Transverse colon (tissue), 4 donors: ENCODE data around the gene ZNF236. TPM values are rescaled to one million over a fixed set of nuclear protein-coding genes. Genes with fewer than 3 reads are reported as not detected.

Source experiments
- DNase-seq: peaks from one replicate; pipeline ENCODE4 v3.0.0-alpha.2; 2019
- H3K27ac ChIP-seq, 4 donors: fragments of 200-600 bp; sonication (generic); 2 replicates each; pipeline ENCODE4 v1.5.1; 2016 to 2018; ENCODE audit warnings: inconsistent platforms in 4 of 4
- H3K27me3 ChIP-seq: fragments of 200-600 bp; sonication (generic); 2 replicates; pipeline ENCODE4 v1.5.1; 2017; ENCODE audit warnings: inconsistent platforms
- H3K36me3 ChIP-seq, 4 donors: fragments of 200-600 bp; sonication (generic); 2 replicates each; pipeline ENCODE4 v1.5.1; 2017 to 2019; ENCODE audit warnings: inconsistent platforms in 4 of 4
- H3K4me1 ChIP-seq, 4 donors: fragments of 200-600 bp; sonication (generic); 2 replicates each; pipeline ENCODE4 v1.5.1; 2017 to 2020; ENCODE audit warnings: inconsistent platforms in 4 of 4
- H3K4me3 ChIP-seq, 4 donors: fragments of 200-600 bp; sonication (generic); 1 replicate in 1 of 4; 2 replicates in 3 of 4; pipeline versions ENCODE4 v1.5.1 to v1.6.1; 2017 to 2019; ENCODE audit warnings: inconsistent platforms in 4 of 4
- H3K9me3 ChIP-seq, 2 donors: fragments of 200-600 bp; sonication (generic); 2 replicates each; pipeline ENCODE4 v1.5.1; 2017 to 2019; ENCODE audit warnings: inconsistent platforms in 2 of 2
- EP300 ChIP-seq: sonication (generic); formaldehyde crosslinking; IDR thresholded peaks from one replicate; pipeline ENCODE4 v1.6.1; 2017; ENCODE audit warnings: antibody characterized with exemption, low read depth
- POLR2A ChIP-seq: fragments of 450-650 bp; IDR thresholded peaks from one replicate; pipeline ENCODE4 v1.6.1; 2016; ENCODE audit warnings: antibody characterized with exemption, mild to moderate bottlenecking, moderate library complexity
- POLR2AphosphoS5 ChIP-seq, 3 donors: sonication (generic); formaldehyde crosslinking; IDR thresholded peaks; one replicate each; pipeline ENCODE4 v1.6.1; 2016; ENCODE audit warnings: antibody characterized with exemption in 3 of 3
- WGBS, 2 donors: methylation state at CpG; one replicate each; pipeline ENCODE4 v1.1.5; 2018; ENCODE audit warnings: low coverage in 1 of 2; 5-methylcytosine and 5-hydroxymethylcytosine counted together
- in situ Hi-C, 4 donors: fragments of 200-750 bp; cut with MboI; loops; one replicate each; pipeline versions ENCODE4 v1.15.0 to v1.15.1; 2017; ENCODE audit warnings: low sequenced_read_pairs in 3 of 4, low pct_ligation_motif_present in 1 of 4, low pct_unique_long_range_greater_than_20kb in 1 of 4
- intact Hi-C: fragments of 100-400 bp; cut with DNase I; formaldehyde crosslinking; loops from one replicate; pipeline ENCODE4 v1.15.1; 2023; ENCODE audit warnings: low total_unique reads
- total RNA-seq, 4 donors: library from RNA; depleted of rRNA; stranded (reverse); fragments of >200 nt; gene quantifications; one replicate each; pipeline ENCODE4 v1.1.0, GENCODE V29; 2016
- TF ChIP-seq, protein P1 (sequence below), 5 experiments: fragments of 200-600 bp in 3 of 5; fragments of 450-650 bp in 2 of 5; sonication (generic) in 3 of 5; IDR thresholded peaks; 1 replicate in 2 of 5; 2 replicates in 3 of 5; pipeline ENCODE4 v1.5.1; 2016 to 2017; ENCODE audit warnings: antibody characterized with exemption in 5 of 5, inconsistent platforms in 3 of 5, mild to moderate bottlenecking in 2 of 5, moderate library complexity in 1 of 5

Gene ZNF236
- total RNA-seq, 4 donors from 2014 or later, result 18.3 to 82.8 (median 43.7) TPM

DNA sequence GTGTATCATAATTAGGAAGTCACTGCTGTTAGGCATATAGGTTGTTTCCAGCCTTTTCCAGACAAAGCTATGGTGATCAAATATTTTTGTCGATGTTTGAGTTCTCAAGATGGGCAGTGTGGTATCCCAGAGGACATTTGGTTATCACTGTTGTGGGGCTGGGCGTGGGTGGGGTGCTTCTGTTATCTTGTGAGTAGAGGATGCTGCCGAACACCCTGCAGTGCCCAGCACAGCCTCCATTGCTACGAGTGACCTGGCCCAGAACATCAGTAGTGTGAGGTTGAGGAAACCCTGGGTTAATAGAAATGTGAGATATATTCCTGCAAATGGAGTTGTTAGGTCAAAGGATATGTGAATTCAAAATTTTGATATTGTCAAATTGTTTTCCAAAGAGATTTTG lies 33.2 kb downstream of the ZNF236 start:
- TF ChIP-seq POLR2A (no peak), POLR2AphosphoS5 (IDR thresholded peaks at IDR 0.05) (no peak), EP300 (no peak)
- TF ChIP-seq, protein P1, sequence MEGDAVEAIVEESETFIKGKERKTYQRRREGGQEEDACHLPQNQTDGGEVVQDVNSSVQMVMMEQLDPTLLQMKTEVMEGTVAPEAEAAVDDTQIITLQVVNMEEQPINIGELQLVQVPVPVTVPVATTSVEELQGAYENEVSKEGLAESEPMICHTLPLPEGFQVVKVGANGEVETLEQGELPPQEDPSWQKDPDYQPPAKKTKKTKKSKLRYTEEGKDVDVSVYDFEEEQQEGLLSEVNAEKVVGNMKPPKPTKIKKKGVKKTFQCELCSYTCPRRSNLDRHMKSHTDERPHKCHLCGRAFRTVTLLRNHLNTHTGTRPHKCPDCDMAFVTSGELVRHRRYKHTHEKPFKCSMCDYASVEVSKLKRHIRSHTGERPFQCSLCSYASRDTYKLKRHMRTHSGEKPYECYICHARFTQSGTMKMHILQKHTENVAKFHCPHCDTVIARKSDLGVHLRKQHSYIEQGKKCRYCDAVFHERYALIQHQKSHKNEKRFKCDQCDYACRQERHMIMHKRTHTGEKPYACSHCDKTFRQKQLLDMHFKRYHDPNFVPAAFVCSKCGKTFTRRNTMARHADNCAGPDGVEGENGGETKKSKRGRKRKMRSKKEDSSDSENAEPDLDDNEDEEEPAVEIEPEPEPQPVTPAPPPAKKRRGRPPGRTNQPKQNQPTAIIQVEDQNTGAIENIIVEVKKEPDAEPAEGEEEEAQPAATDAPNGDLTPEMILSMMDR (IDR thresholded peaks at IDR 0.05), result no peak

GRCh38 chr18:76857476-76857875 lies 35.1 kb downstream of the ZNF236 start:
- Histone ChIP-seq H3K4me3 (no peak overlapping the region), H3K27ac (no peak overlapping the region), H3K27me3 (no peaks in the 10 kb centered on the region), H3K9me3 (no peaks in the 10 kb centered on the region), H3K36me3 (peaks cover 0 to 12% (median 4%) of the 10 kb centered on the region in 4 donors), H3K4me1 (no peaks in the 10 kb centered on the region)
- in situ Hi-C loops (no loop called here), intact Hi-C loops (no loop called here)
- 83 to 98% methylated on average over 4 of the region's 4 CpGs for WGBS, 2 donors
- TF ChIP-seq POLR2AphosphoS5 (IDR thresholded peaks at IDR 0.05) (no peak), POLR2A (no peak), EP300 (no peak)
- TF ChIP-seq, protein P1 (IDR thresholded peaks at IDR 0.05), result no peak
- DNase-seq, result no peak

More for the DNA sequence above, 33.2 kb downstream of the ZNF236 start:
- intact Hi-C loops (no loop called here), in situ Hi-C loops (no loop called here)
- Histone ChIP-seq H3K9me3 (no peaks in the 10 kb centered on the region), H3K27me3 (no peaks in the 10 kb centered on the region), H3K27ac (no peak overlapping the region), H3K36me3 (peaks cover 0 to 10% (median 3%) of the 10 kb centered on the region in 4 donors), H3K4me1 (peaks cover 0 to 4% (median 0%) of the 10 kb centered on the region in 4 donors), H3K4me3 (no peak overlapping the region)
- 91% methylated on average over 4 of the region's 4 CpGs; no CpG with 5 or more reads in 1 of the 2 donors for WGBS, 2 donors
- no peak for DNase-seq

- no peak overlapping the region for H3K27ac ChIP-seq
- DNase-seq, result no peak
- H3K27me3 ChIP-seq, result no peaks in the 10 kb centered on the region
- intact Hi-C loops (no loop called here), in situ Hi-C loops (no loop called here)
- peaks cover 0 to 16% (median 4%) of the 10 kb centered on the region in 4 donors for H3K36me3 ChIP-seq
- no peaks in the 10 kb centered on the region for H3K4me1 ChIP-seq
- H3K4me3 ChIP-seq, result no peak overlapping the region
- 87 to 88% methylated on average over 8 to 14 of the region's 14 CpGs for whole genome bisulfite sequencing, 2 donors
- H3K9me3 ChIP-seq, result no peaks in the 10 kb centered on the region
- TF ChIP-seq, protein P1 (IDR thresholded peaks at IDR 0.05), result no peak
- TF ChIP-seq POLR2A (no peak), EP300 (no peak), POLR2AphosphoS5 (IDR thresholded peaks at IDR 0.05) (no peak)
Observed at GRCh38 chr18:76859474-76860339, 37.4 kb downstream of the ZNF236 start.

DNA sequence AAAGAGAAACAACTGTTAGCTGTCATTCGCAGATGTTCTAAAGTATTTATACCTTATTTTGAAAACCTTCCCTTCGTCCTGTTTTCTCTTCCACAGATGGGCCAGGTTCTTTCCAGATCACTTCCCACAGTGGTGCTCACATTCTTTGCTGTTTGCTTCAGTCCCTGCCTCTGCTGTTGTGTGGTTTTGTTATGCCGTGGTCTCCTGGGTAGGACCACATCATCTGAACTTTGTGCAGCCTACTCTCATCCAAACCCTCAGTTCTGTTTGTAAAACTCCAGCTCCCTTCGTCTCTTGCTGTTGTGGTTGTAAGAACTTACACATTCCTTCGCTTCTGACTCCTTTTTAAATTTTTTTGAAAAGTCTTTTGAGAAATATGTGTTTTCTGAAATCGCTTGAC lies 38.1 kb downstream of the ZNF236 start:
- intact Hi-C loops, result no loop called here
- whole genome bisulfite sequencing, 2 donors, result 92 to 94% methylated on average over 6 of the region's 6 CpGs
- DNase-seq, result no peak
- peaks cover 0 to 16% (median 4%) of the 10 kb centered on the region in 4 donors for H3K36me3 ChIP-seq
- H3K9me3 ChIP-seq, result no peaks in the 10 kb centered on the region
- TF ChIP-seq POLR2A, result no peak
- no peak for TF ChIP-seq POLR2AphosphoS5 (IDR thresholded peaks at IDR 0.05)
- TF ChIP-seq EP300, result no peak
- TF ChIP-seq, protein P1 (IDR thresholded peaks at IDR 0.05), result no peak
- no peak overlapping the region for H3K4me3 ChIP-seq
- in situ Hi-C loops, result no loop called here
- H3K4me1 ChIP-seq, result no peaks in the 10 kb centered on the region
- no peak overlapping the region for H3K27ac ChIP-seq
- H3K27me3 ChIP-seq, result no peaks in the 10 kb centered on the region
